Measurements from ENCODE around the gene SEC62. TPM values are rescaled to one million over a fixed set of nuclear protein-coding genes. Genes with fewer than 3 reads are reported as not detected.

The SEC62 gene
- total and polyA plus RNA-seq, 4 donors, result 69.3 to 125 (median 95.1) TPM

GRCh38 chr3:170040418-170040817 lies 73.8 kb downstream of the SEC62 start:
- no peak for DNase-seq
- 15 to 16% methylated on average over 8 of the region's 8 CpGs for WGBS, 2 donors
- Histone ChIP-seq H3K36me3 (ENCODE audit: control insufficient read depth in 1 of 2, insufficient read depth in 2 of 2, low read length in 1 of 2) (no peaks in the 10 kb centered on the region), H3K27me3 (ENCODE audit: control insufficient read depth in 1 of 2, insufficient read depth in 2 of 2, low read length in 1 of 2) (no peaks in the 10 kb centered on the region), H3K9me3 (ENCODE audit: control insufficient read depth, low read length) (no peaks in the 10 kb centered on the region), H3K4me3 (ENCODE audit: low read length in 2 of 2) (no peak overlapping the region), H3K27ac (ENCODE audit: low read depth in 1 of 2, low read length in 2 of 2) (no peak overlapping the region), H3K4me1 (ENCODE audit: control insufficient read depth in 1 of 2, insufficient read depth in 2 of 2, low read length in 2 of 2) (no peaks in the 10 kb centered on the region)
- ATAC-seq (ENCODE audit: low FRiP score), result no peak
- intact Hi-C loops (cut with DNase I), result no loop called here

GRCh38 chr3:170043506-170043905 lies 76.9 kb downstream of the SEC62 start:
- Histone ChIP-seq H3K4me1 (ENCODE audit: control insufficient read depth in 1 of 2, insufficient read depth in 2 of 2, low read length in 2 of 2) (no peaks in the 10 kb centered on the region), H3K27me3 (ENCODE audit: control insufficient read depth in 1 of 2, insufficient read depth in 2 of 2, low read length in 1 of 2) (no peaks in the 10 kb centered on the region), H3K9me3 (ENCODE audit: control insufficient read depth, low read length) (no peaks in the 10 kb centered on the region), H3K36me3 (ENCODE audit: control insufficient read depth in 1 of 2, insufficient read depth in 2 of 2, low read length in 1 of 2) (no peaks in the 10 kb centered on the region), H3K27ac (ENCODE audit: low read depth in 1 of 2, low read length in 2 of 2) (no peak overlapping the region), H3K4me3 (ENCODE audit: low read length in 2 of 2) (no peak overlapping the region)
- WGBS, 2 donors, result 34 to 39% methylated on average over 7 of the region's 7 CpGs
- intact Hi-C loops (cut with DNase I), result no loop called here
- DNase-seq, result no peak
- no peak for ATAC-seq (ENCODE audit: low FRiP score)

GRCh38 chr3:170044271-170044670 lies 77.7 kb downstream of the SEC62 start:
- Histone ChIP-seq H3K4me3 (ENCODE audit: low read length in 2 of 2) (no peak overlapping the region), H3K27me3 (ENCODE audit: control insufficient read depth in 1 of 2, insufficient read depth in 2 of 2, low read length in 1 of 2) (no peaks in the 10 kb centered on the region), H3K4me1 (ENCODE audit: control insufficient read depth in 1 of 2, insufficient read depth in 2 of 2, low read length in 2 of 2) (no peaks in the 10 kb centered on the region), H3K27ac (ENCODE audit: low read depth in 1 of 2, low read length in 2 of 2) (no peak overlapping the region), H3K9me3 (ENCODE audit: control insufficient read depth, low read length) (no peaks in the 10 kb centered on the region), H3K36me3 (ENCODE audit: control insufficient read depth in 1 of 2, insufficient read depth in 2 of 2, low read length in 1 of 2) (no peaks in the 10 kb centered on the region)
- WGBS, 2 donors, result 86 to 91% methylated on average over 8 of the region's 8 CpGs
- ATAC-seq (ENCODE audit: low FRiP score) (no peak), DNase-seq (no peak)
- intact Hi-C loops (cut with DNase I), result no loop called here

GRCh38 chr3:170044795-170045244 lies 78.2 kb downstream of the SEC62 start:
- 77 to 88% methylated on average over 8 of the region's 8 CpGs for WGBS, 2 donors
- no peak overlapping the region for H3K27ac ChIP-seq (ENCODE audit: low read depth in 1 of 2, low read length in 2 of 2)

GRCh38 chr3:170046269-170047132 lies 79.9 kb downstream of the SEC62 start:
- DNase-seq (no peak), ATAC-seq (ENCODE audit: low FRiP score) (no peak)
- Histone ChIP-seq H3K27ac (ENCODE audit: low read depth in 1 of 2, low read length in 2 of 2) (no peak overlapping the region), H3K27me3 (ENCODE audit: control insufficient read depth in 1 of 2, insufficient read depth in 2 of 2, low read length in 1 of 2) (no peaks in the 10 kb centered on the region), H3K4me3 (ENCODE audit: low read length in 2 of 2) (no peak overlapping the region), H3K36me3 (ENCODE audit: control insufficient read depth in 1 of 2, insufficient read depth in 2 of 2, low read length in 1 of 2) (no peaks in the 10 kb centered on the region), H3K9me3 (ENCODE audit: control insufficient read depth, low read length) (no peaks in the 10 kb centered on the region), H3K4me1 (ENCODE audit: control insufficient read depth in 1 of 2, insufficient read depth in 2 of 2, low read length in 2 of 2) (no peaks in the 10 kb centered on the region)
- intact Hi-C loops (cut with DNase I), result no loop called here
- 80 to 81% methylated on average over 5 of the region's 5 CpGs for WGBS, 2 donors

More at GRCh38 chr3:170044795-170045244, 78.2 kb downstream of the SEC62 start:
- Histone ChIP-seq H3K4me1 (ENCODE audit: control insufficient read depth in 1 of 2, insufficient read depth in 2 of 2, low read length in 2 of 2) (no peaks in the 10 kb centered on the region), H3K36me3 (ENCODE audit: control insufficient read depth in 1 of 2, insufficient read depth in 2 of 2, low read length in 1 of 2) (no peaks in the 10 kb centered on the region), H3K9me3 (ENCODE audit: control insufficient read depth, low read length) (no peaks in the 10 kb centered on the region), H3K27me3 (ENCODE audit: control insufficient read depth in 1 of 2, insufficient read depth in 2 of 2, low read length in 1 of 2) (no peaks in the 10 kb centered on the region), H3K4me3 (ENCODE audit: low read length in 2 of 2) (no peak overlapping the region)
- DNase-seq (no peak), ATAC-seq (ENCODE audit: low FRiP score) (no peak)
- intact Hi-C loops (cut with DNase I), result no loop called here

- intact Hi-C loops (cut with DNase I), result no loop called here
- Histone ChIP-seq H3K36me3 (ENCODE audit: control insufficient read depth in 1 of 2, insufficient read depth in 2 of 2, low read length in 1 of 2) (no peaks in the 10 kb centered on the region), H3K27me3 (ENCODE audit: control insufficient read depth in 1 of 2, insufficient read depth in 2 of 2, low read length in 1 of 2) (no peaks in the 10 kb centered on the region), H3K4me3 (ENCODE audit: low read length in 2 of 2) (no peak overlapping the region), H3K4me1 (ENCODE audit: control insufficient read depth in 1 of 2, insufficient read depth in 2 of 2, low read length in 2 of 2) (no peaks in the 10 kb centered on the region), H3K27ac (ENCODE audit: low read depth in 1 of 2, low read length in 2 of 2) (no peak overlapping the region), H3K9me3 (ENCODE audit: control insufficient read depth, low read length) (no peaks in the 10 kb centered on the region)
- ATAC-seq (ENCODE audit: low FRiP score) (no peak), DNase-seq (no peak)
- 92 to 96% methylated on average over 3 of the region's 3 CpGs for WGBS, 2 donors
Observed at GRCh38 chr3:170047133-170047404, 80.5 kb downstream of the SEC62 start.

Other genes with a start within 250 kb of the SEC62 start
- gene TERC, start 201.7 kb upstream of the SEC62 start, total RNA-seq, result 10 to 100 TPM in 1 of 2 donors, not detected in 1; 12.4 TPM
- not detected for gene TERC, start 201.7 kb upstream of the SEC62 start, polyA plus RNA-seq
- gene ACTRT3, start 197.2 kb upstream of the SEC62 start, total RNA-seq, result 1 to 10 TPM; 1.6 to 2.1 TPM
- 1 to 10 TPM; 1.3 to 3.9 TPM for gene ACTRT3, start 197.2 kb upstream of the SEC62 start, polyA plus RNA-seq
- gene MYNN, start 193.4 kb upstream of the SEC62 start, total RNA-seq, result 10 to 100 TPM; 14.6 to 16.4 TPM
- 10 to 100 TPM; 10.6 to 11.6 TPM for gene MYNN, start 193.4 kb upstream of the SEC62 start, polyA plus RNA-seq
- not detected for gene LRRIQ4, start 153.9 kb upstream of the SEC62 start, total RNA-seq
- gene LRRIQ4, start 153.9 kb upstream of the SEC62 start, polyA plus RNA-seq, result not detected
- 1 to 10 TPM; 1.0 to 5.9 TPM for gene LRRC34, start 153.9 kb upstream of the SEC62 start, total RNA-seq
- gene LRRC34, start 153.9 kb upstream of the SEC62 start, polyA plus RNA-seq, result 1 to 10 TPM; 3.9 to 5.3 TPM
- not detected for gene LRRC31, start 96.9 kb upstream of the SEC62 start, total RNA-seq
- 1 to 10 TPM in 1 of 2 donors, not detected in 1; 6.1 TPM for gene LRRC31, start 96.9 kb upstream of the SEC62 start, polyA plus RNA-seq
- gene SAMD7, start 55.2 kb upstream of the SEC62 start, total RNA-seq, result not detected
- gene SAMD7, start 55.2 kb upstream of the SEC62 start, polyA plus RNA-seq, result not detected
- 1 to 10 TPM; 2.8 to 4.1 TPM for gene GPR160, start 71.2 kb downstream of the SEC62 start, total RNA-seq
- 10 to 100 TPM in 1 of 2 donors, 1 to 10 TPM in 1; 1.0 to 12.9 TPM for gene GPR160, start 71.2 kb downstream of the SEC62 start, polyA plus RNA-seq
- 100 to 1,000 TPM; 108 to 131 TPM for gene PHC3, start 214.9 kb downstream of the SEC62 start, total RNA-seq
- 10 to 100 TPM in 1 of 2 donors, 1 to 10 TPM in 1; 6.1 to 11.3 TPM for gene PHC3, start 214.9 kb downstream of the SEC62 start, polyA plus RNA-seq